B cell (primary cell): ENCODE data around the gene CLCN7. TPM values are rescaled to one million over a fixed set of nuclear protein-coding genes. Genes with fewer than 3 reads are reported as not detected.

Experiments used
- ATAC-seq: fragments of 200-7000 bp; cut with Tn5 transposase; one replicate; pipeline ENCODE4 v1.10.0; 2021; ENCODE audit warnings: low read depth, mild to moderate bottlenecking, moderate number of reproducible peaks, moderate library complexity
- CTCF ChIA-PET: fragments of 350-600 bp; sonication (Branson Sonifier 250); formaldehyde crosslinking; loops from one replicate; lab custom pipeline; 2021; ENCODE audit warnings: antibody characterized with exemption, inconsistent platforms; lab: Charles Lee
- POLR2A ChIA-PET: fragments of 350-600 bp; sonication (Branson Sonifier 250); formaldehyde crosslinking; loops from one replicate; lab custom pipeline; 2021; ENCODE audit warnings: antibody characterized with exemption; lab: Charles Lee
- DNase-seq: peaks from one replicate; pipeline ENCODE4 v3.0.0; 2013
- H2AFZ ChIP-seq: 2 replicates; pipeline ENCODE4 v1.6.1; 2012; ENCODE audit warnings: mild to moderate bottlenecking, low read depth, low read length; ENCODE audit not compliant: insufficient read depth, poor library complexity, severe bottlenecking
- H3K27ac ChIP-seq, 2 donors: 1 replicate in 1 of 2; 2 replicates in 1 of 2; pipeline ENCODE4 v1.5.1; 2012 to 2013; ENCODE audit warnings: low read length in 2 of 2, mild to moderate bottlenecking in 2 of 2, moderate library complexity in 1 of 2
- H3K27me3 ChIP-seq, 4 experiments: fragments of 200-600 bp in 1 of 4; sonication (generic) in 1 of 4; replicated peaks in 1 of 4; 1 replicate in 2 of 4; 2 replicates in 2 of 4; pipeline versions ENCODE4 v1.6.1 to v1.7.0; 2013 to 2016; ENCODE audit warnings: low read length in 3 of 4, mild to moderate bottlenecking in 2 of 4, mixed read lengths in 1 of 4, moderate library complexity in 1 of 4; ENCODE audit not compliant: insufficient read depth in 4 of 4, control insufficient read depth in 3 of 4; ENCODE audit errors: control extremely low read depth in 1 of 4
- H3K36me3 ChIP-seq, 2 experiments: replicated peaks in 1 of 2; 1 replicate in 1 of 2; 2 replicates in 1 of 2; pipeline versions ENCODE4 v1.6.1 to v1.7.1; 2013; ENCODE audit warnings: low read length in 1 of 2; ENCODE audit not compliant: insufficient read depth in 2 of 2, control insufficient read depth in 1 of 2; ENCODE audit errors: control extremely low read depth in 1 of 2, extremely low read depth in 1 of 2
- H3K4me1 ChIP-seq, 2 donors: fragments of 200-600 bp in 1 of 2; sonication (generic) in 1 of 2; 1 replicate in 1 of 2; 2 replicates in 1 of 2; pipeline versions ENCODE4 v1.5.1 to v1.6.1; 2013 to 2017; ENCODE audit warnings: low read length in 2 of 2; ENCODE audit not compliant: control insufficient read depth in 2 of 2, insufficient read depth in 2 of 2
- H3K4me2 ChIP-seq: replicated peaks from 2 replicates; pipeline ENCODE3; 2012; ENCODE audit warnings: mild to moderate bottlenecking, low read depth, low read length; ENCODE audit not compliant: poor library complexity, severe bottlenecking
- H3K4me3 ChIP-seq, 5 experiments: fragments of 200-600 bp in 1 of 5; sonication (generic) in 1 of 5; 1 replicate in 3 of 5; 2 replicates in 2 of 5; pipeline versions ENCODE4 v1.5.1 to v1.7.0; 2011 to 2016; ENCODE audit warnings: low read length in 4 of 5, mild to moderate bottlenecking in 4 of 5, low read depth in 2 of 5, control low read depth in 1 of 5, moderate library complexity in 1 of 5; ENCODE audit not compliant: insufficient read depth in 1 of 5; ENCODE audit errors: control extremely low read depth in 1 of 5, extremely low read depth in 1 of 5
- H3K79me2 ChIP-seq: fragments of 200-600 bp; sonication (generic); one replicate; pipeline ENCODE4 v1.6.0; 2016; ENCODE audit warnings: low read length; ENCODE audit not compliant: control insufficient read depth, insufficient read depth
- H3K9ac ChIP-seq: fragments of 200-600 bp; sonication (generic); 2 replicates; pipeline ENCODE4 v1.6.1; 2017; ENCODE audit warnings: mild to moderate bottlenecking, low read length, moderate library complexity
- H3K9me3 ChIP-seq, 3 donors: one replicate each; pipeline versions ENCODE4 v1.6.1 to v1.7.1; 2013; ENCODE audit warnings: low read length in 2 of 3; ENCODE audit not compliant: control insufficient read depth in 2 of 3, insufficient read depth in 1 of 3; ENCODE audit errors: control extremely low read depth in 1 of 3
- H4K20me1 ChIP-seq: 2 replicates; pipeline ENCODE4 v1.6.0; 2012; ENCODE audit warnings: mild to moderate bottlenecking, low read length; ENCODE audit not compliant: insufficient read depth, control insufficient read depth, poor library complexity, severe bottlenecking
- H3K27ac Mint-ChIP-seq: one replicate; pipeline ENCODE4 v1.8.0; 2021; ENCODE audit warnings: mixed read lengths
- H3K27me3 Mint-ChIP-seq: one replicate; pipeline ENCODE4 v1.8.0; 2021; ENCODE audit warnings: mixed read lengths
- H3K4me1 Mint-ChIP-seq: one replicate; pipeline ENCODE4 v1.8.0; 2021; ENCODE audit warnings: mixed read lengths
- H3K4me3 Mint-ChIP-seq: one replicate; pipeline ENCODE4 v1.8.0; 2021; ENCODE audit warnings: mixed read lengths
- H3K9me3 Mint-ChIP-seq: one replicate; pipeline ENCODE4 v1.8.0; 2022; ENCODE audit warnings: mixed read lengths; ENCODE audit not compliant: insufficient read depth
- EZH2 ChIP-seq: IDR thresholded peaks from 2 replicates; pipeline ENCODE4 v1.6.1; 2012; ENCODE audit warnings: borderline replicate concordance, low read depth, mild to moderate bottlenecking, moderate library complexity, low read length; ENCODE audit not compliant: insufficient read depth, poor library complexity, severe bottlenecking
- WGBS: methylation state at CpG from one replicate; pipeline ENCODE4 v1.1.5; 2013; ENCODE audit warnings: missing lambda C conversion rate; ENCODE audit not compliant: insufficient coverage; 5-methylcytosine and 5-hydroxymethylcytosine counted together
- intact Hi-C: fragments of 100-400 bp; cut with micrococcal nuclease; formaldehyde crosslinking; loops from one replicate; pipeline ENCODE4 v1.10.0; 2022
- polyA plus RNA-seq: library from polyadenylated mRNA; depleted of rRNA; stranded (reverse); fragments of >200 nt; gene quantifications from 2 replicates; pipeline ENCODE4 v1.2.3, GENCODE V29; 2012
- total RNA-seq, 2 donors: library from RNA; stranded (reverse); fragments of 120-200 nt in 1 of 2; gene quantifications; 1 replicate in 1 of 2; 2 replicates in 1 of 2; pipeline versions ENCODE4 v1.2.3 to v1.2.4, GENCODE V29; 2013 to 2022
- TF ChIP-seq, protein P1 (sequence below): fragments of 200-600 bp; IDR thresholded peaks from one replicate; pipeline ENCODE4 v1.8.0; 2022; ENCODE audit warnings: antibody characterized with exemption, mild to moderate bottlenecking

CLCN7 gene
- total and polyA plus RNA-seq, 2 donors (not counting 1 experiment from before 2014, with no cell fraction given) = 215 to 274 TPM

DNA sequence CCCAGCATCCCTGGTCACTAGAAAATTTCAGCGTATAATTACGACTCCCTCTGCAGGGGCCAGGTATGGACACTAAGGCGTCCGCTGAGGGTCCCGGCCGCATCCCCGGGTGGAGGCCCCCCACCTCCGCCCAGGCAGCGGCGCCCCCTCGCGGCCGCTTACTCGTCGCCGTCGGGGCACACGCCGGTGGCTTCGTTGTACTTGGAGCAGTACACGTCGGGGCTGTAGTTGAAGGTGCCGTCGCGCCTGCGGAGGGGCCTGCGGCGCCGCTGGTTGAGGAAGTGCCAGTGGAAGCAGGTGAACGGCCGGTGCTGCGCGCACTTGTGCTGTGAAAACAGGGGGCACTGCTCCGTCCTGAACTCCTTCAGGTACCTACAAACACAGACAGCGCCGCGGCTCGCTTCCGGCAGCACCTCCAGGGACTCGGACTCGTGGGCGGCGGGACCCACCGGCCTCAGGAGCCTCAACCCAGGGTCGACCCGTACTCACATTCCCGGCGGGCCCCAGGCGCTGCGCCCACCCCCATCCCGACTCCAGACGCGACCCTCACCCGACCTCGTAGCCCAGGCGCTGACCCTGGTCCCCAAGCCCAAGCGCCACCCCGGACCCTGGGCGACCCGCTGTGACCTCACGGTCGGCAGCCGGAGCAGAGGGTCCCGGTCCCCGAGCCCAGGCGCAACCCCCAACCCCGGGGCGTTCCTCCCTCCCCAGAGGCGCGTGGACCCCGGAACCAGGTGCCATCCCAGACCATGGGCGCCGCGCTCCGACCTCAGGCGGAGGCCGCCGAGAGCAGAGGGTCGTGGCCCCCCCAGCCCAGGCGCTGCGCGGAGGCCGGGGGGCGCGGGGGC lies 60.9 kb downstream of the CLCN7 start:
- peak overlapping the region; percentile 90 for H3K4me3 Mint-ChIP-seq

More for the DNA sequence above, 60.9 kb downstream of the CLCN7 start:
- peak overlapping the region; percentile 95 for H3K27ac Mint-ChIP-seq
- H3K9me3 Mint-ChIP-seq = no peaks in the 10 kb centered on the region
- intact Hi-C loops = loop anchor here (2.0 to 5.0 kb wide), 3 partner anchors 37 to 358 kb away; partner anchors contain the start of genes CLCN7, EME2, MRPS34 and NME3
- Histone ChIP-seq H3K79me2 (peaks cover 75% of the 10 kb centered on the region), H3K36me3 (peaks cover 0 to 28% of the 10 kb centered on the region in 2 experiments), H3K27me3 (no peaks in the 10 kb centered on the region), H3K9ac (peak overlapping the region; percentile 91), H3K4me3 (peak overlapping the region in 4 of 5 experiments; percentile 76 to 92 (median 88)), H4K20me1 (peaks cover 52% of the 10 kb centered on the region), H3K27ac (peak overlapping the region; percentile 70 to 92), H3K4me2 (peak overlapping the region; percentile 96), H2AFZ (peak overlapping the region; percentile 64), H3K9me3 (no peaks in the 10 kb centered on the region), H3K4me1 (peaks cover 6 to 19% of the 10 kb centered on the region in 2 donors)
- TF ChIP-seq, protein P1, sequence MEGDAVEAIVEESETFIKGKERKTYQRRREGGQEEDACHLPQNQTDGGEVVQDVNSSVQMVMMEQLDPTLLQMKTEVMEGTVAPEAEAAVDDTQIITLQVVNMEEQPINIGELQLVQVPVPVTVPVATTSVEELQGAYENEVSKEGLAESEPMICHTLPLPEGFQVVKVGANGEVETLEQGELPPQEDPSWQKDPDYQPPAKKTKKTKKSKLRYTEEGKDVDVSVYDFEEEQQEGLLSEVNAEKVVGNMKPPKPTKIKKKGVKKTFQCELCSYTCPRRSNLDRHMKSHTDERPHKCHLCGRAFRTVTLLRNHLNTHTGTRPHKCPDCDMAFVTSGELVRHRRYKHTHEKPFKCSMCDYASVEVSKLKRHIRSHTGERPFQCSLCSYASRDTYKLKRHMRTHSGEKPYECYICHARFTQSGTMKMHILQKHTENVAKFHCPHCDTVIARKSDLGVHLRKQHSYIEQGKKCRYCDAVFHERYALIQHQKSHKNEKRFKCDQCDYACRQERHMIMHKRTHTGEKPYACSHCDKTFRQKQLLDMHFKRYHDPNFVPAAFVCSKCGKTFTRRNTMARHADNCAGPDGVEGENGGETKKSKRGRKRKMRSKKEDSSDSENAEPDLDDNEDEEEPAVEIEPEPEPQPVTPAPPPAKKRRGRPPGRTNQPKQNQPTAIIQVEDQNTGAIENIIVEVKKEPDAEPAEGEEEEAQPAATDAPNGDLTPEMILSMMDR = peak; percentile 72
- TF ChIP-seq EZH2 = no peak
- WGBS = 4% methylated on average over 85 of the region's 85 CpGs
- peak; percentile 84 for DNase-seq
- no peaks in the 10 kb centered on the region for H3K27me3 Mint-ChIP-seq
- H3K4me1 Mint-ChIP-seq = peaks cover 18% of the 10 kb centered on the region
- ChIA-PET CTCF (interaction anchor here (0.7 kb wide), 1 partner anchor 35 kb away, joined by 4 read pairs; no protein-coding TSS in a partner anchor), POLR2A (interaction anchor here (0.7 kb wide), 1 partner anchor 89 kb away, joined by 13 read pairs; no protein-coding TSS in a partner anchor)
- peak; percentile 59 for ATAC-seq
